Measurements from ENCODE around the gene GABRP.

DNA sequence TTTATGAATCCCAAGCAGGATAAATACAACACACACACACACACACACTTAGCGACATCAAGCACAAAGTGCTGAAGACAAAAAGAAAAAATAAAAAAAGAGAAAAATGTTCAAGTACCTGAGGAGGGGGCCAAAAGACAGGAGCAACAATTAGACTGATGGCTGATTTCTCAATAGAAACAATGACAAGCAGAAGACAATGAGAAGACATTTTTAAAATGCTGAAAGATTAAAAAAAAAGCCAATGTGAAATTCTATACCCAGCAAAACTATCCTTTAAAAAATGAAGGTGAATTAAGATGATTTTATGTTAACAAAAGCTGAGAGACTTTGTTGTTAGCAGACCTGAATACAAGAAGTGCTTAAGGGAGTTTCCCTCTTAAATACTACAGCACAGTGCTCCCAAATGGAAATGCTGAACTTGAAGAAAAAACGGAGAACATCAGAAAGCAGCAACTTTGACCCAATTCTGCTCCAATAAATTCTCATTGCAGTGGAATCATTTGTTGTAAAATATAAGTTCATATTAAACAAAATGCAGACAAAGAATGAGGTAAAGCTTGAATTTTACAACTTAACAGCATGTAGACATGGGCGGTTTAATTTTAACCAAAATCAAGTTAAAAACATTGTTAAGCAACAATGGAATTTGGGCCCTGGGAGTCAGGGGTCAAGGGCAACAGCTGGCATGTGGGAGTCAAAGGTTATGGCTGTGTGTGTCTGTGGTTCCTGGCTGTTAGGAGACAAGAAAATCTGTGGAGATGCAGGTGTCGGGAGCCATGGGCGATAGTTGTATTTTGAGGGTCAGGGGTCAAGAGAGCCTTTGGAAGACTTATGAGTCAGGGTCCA, 77.5 kb downstream of the GABRP start:
- TF ChIP-seq ZNF274 (IDR thresholded peaks at IDR 0.05; ENCODE audit: low read depth, low read length) (no peak), SUZ12 (IDR thresholded peaks at IDR 0.05; ENCODE audit: extremely low read depth, insufficient read depth, insufficient read length) (no peak), YY1 (IDR thresholded peaks at IDR 0.05; ENCODE audit: insufficient read depth, insufficient read length) (no peak)
